ENCODE measurements around the gene FBXW5.
A peak's percentile ranks its signal among the peaks of the same experiment; 100 is the strongest.

The FBXW5 gene

DNA sequence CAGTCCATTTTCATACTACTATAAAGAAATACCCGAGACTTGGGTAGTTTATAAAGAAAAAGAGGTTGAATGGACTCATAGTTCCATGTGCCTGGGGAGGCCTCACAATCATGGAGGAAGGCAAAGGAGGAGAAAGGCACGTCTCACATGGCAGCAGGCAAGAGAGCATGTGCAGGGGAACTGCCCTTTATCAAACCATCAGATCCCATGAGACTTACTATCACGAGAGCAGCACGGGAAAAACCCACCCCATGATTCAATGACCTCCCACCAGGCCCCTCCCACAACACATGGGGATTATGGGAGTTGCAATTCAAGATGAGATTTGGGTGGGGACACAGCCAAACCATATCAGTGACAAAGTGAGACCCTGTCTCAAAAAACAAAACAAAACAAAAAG, 38.3 kb downstream of the FBXW5 start:
- no peak for DNase-seq (ENCODE audit: low read depth)

- no peak for DNase-seq (ENCODE audit: low read depth)
Measured at GRCh38 chr9:136903041-136903554, 41.4 kb downstream of the FBXW5 start.

DNA sequence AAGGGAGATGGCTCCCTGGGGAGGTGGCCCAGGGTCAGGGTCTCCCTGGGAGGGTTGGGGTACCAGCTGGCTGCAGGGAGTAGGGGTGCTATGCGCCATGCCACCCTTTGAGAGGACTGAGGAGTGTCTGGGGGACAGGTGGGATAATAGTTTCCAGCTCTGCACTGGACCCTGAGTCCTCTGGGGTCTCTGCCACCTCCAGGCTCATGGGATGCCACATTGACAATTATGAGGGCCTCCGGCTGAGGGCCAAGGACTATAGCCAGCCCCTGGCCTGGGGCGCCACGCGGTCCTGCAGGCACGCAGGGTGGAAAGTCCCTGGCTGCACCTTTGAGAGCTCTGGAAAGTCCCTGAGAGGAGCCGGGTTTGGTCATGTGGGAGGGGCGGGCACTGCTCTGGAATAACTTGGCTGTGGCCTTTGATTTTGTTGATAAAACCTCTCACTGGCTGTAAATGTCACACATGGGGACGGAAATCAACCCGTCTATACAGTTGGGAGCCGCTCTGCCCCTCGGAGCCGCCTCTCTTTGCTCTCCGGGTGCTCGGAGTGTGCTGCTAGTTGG, 42.2 kb downstream of the FBXW5 start:
- DNase-seq (ENCODE audit: low read depth) = peak; percentile 73

DNA sequence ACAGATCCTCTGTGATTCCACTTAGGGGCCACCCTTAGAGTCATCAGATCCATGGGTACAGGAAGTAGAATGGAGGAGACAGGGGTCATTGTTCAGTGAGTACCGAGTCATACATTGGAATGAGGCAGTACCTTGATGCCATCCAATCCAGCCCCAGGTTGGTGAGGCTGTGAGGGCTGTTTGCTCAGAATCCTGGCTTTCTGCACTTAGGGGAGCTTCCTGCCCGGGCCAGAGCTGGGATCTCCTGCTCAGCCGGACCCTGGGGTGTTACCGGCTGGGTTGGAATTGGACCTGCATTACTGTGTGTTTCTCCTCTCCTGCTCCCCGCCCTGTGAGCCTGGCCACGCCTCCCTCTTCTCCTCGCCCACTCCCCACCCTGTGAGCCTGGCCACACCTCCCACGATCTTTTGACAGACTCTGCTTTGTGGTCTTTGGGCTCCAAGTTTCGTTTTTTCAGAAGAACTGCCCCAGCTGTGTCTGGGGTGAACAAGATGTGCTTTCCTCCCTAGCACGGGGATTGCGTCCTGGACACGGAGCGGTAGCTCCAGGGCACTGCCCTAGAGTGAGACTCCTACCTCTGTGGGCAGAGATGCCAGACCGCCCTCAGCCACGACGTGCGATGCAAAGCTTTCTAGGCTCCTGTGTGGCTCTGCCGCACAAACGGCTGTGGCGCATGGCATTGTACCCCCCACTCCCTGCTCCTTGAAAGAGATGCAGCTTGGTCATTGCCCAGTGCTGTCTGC, 42.9 kb downstream of the FBXW5 start:
- peak; percentile 51 for DNase-seq (ENCODE audit: low read depth)

DNA sequence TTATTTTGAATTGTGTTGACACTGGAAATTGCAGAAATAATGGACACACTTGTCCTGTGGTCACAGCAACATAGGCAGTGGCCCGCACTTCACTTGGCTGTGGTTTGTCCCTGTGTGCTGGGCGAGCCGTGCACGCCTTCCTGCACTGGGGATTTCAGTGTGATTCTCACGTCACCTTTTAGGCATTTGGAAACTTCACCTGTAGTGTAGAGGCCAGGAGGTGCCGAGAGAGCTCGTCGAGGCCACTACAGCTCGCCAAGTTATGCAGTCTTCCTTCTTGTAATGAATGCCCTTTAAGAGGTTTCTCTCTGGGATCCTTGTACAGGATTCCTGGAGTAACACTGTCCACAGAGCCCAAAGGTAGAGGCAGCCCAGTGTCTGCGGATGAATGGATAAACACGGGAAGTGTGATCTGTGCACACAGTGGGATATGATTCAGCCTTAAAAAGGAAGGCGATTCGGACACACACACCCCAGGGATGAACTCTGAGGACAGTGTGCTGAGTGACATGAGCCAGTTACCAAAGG, 43.5 kb downstream of the FBXW5 start:
- DNase-seq (ENCODE audit: low read depth) = no peak

DNA sequence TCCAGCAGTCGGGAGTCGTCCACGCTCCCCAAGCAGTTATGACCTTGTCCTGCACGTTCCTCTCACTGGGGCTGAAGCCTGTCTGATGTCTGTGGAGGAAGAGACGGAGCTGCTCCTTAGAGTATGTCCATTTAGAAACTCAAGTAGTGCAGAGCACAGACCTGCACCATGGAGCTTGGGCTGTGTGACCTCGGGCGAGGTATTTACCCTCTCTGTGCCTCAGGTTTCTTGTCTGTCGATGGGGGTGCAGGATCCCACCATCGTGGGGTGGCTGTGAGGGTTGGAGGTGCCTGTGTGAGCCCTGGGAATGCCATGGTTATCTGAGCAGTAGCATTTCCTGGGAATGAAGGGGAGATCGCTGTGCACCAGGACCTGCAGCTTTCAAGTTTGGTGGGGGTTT, 44.0 kb downstream of the FBXW5 start:
- DNase-seq (ENCODE audit: low read depth) = no peak

DNA sequence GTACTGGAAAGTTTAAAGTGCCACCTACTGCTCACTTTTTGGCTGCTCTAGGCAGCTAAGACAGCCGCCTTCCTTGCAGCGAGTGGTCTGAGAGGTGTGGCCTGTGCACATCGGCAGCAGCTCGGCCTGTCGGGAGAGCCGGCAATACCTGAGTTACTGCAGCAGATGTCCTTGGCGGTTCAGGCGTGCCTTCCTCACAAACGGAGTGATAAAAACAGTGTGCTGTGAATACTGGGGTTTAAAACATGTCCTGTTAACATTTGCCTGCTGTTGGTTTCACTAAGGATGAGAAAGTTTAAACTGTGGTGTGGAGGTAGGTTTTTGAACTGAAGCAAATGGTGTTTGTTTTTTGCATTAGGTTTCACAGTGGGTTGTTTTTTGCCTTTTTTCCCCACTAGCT, 45.3 kb downstream of the FBXW5 start:
- no peak for DNase-seq (ENCODE audit: low read depth)

GRCh38 chr9:136898483-136899100, 45.9 kb downstream of the FBXW5 start:
- no peak for DNase-seq (ENCODE audit: low read depth)

DNA sequence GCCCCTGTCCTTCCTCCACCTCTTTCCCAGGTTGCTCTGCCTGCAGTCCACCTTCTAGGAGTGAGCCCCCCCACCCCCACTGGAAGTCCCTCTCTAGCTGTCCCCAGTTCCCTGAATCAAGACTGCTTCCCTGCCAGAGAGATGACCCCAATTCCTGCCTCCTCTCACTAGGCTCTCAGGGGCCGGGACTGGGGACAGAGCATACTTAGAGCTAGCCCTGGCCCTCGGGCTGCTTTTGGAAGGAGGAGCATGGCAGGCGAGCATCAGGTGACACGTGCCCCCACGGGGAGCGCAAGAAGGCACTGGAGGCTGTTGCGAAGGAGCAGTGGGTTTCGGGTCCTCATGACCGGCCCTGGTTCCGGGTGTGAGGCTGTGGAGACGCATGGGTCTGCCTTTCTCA, 48.5 kb downstream of the FBXW5 start:
- DNase-seq (ENCODE audit: low read depth) = no peak

GRCh38 chr9:136890661-136891060, 53.9 kb downstream of the FBXW5 start:
- DNase-seq (ENCODE audit: low read depth) = no peak

Data from stimulated activated CD8-positive, alpha-beta memory T cell treated with anti-CD3 and anti-CD28 coated beads, Interleukin-12 subunit alpha, Interleukin-12 subunit beta, amount 100 ng/mL, for 1 hour (primary cell).